ENCODE data around the gene LGALS9B. TPM values are rescaled to one million over a fixed set of nuclear protein-coding genes. Genes with fewer than 3 reads are reported as not detected.
"Not testable (repeated sequence)": the region's sequence is repeated elsewhere in the genome, so short reads cannot be mapped to it uniquely, and the experiment has no call there.

The LGALS9B gene
- polyA plus RNA-seq, 3 donors, result not detected

GRCh38 chr17:20417492-20418080, 49.8 kb downstream of the LGALS9B start:
- not testable (repeated sequence) for DNase-seq (ENCODE audit: low read depth in 3 of 3, low spot score in 2 of 3)

GRCh38 chr17:20416381-20416911, 50.9 kb downstream of the LGALS9B start:
- DNase-seq (ENCODE audit: low read depth in 3 of 3, low spot score in 2 of 3), result not testable (repeated sequence)

GRCh38 chr17:20415479-20415878, 51.9 kb downstream of the LGALS9B start:
- not testable (repeated sequence) for DNase-seq (ENCODE audit: low read depth in 3 of 3, low spot score in 2 of 3)

GRCh38 chr17:20401306-20402022, 65.9 kb downstream of the LGALS9B start:
- DNase-seq (ENCODE audit: low read depth in 3 of 3, low spot score in 2 of 3), result not testable (repeated sequence)

- not testable (repeated sequence) for DNase-seq (ENCODE audit: low read depth in 3 of 3, low spot score in 2 of 3)
Measured at GRCh38 chr17:20400559-20401305, 66.6 kb downstream of the LGALS9B start.

Other genes with a start within 250 kb of the LGALS9B start
- not detected for gene CDRT15L2, start 112.2 kb upstream of the LGALS9B start, polyA plus RNA-seq (ENCODE audit: insufficient read length in 3 of 3)

All from right renal cortex interstitium (tissue), 3 donors.